ENCODE data around the gene CETN1.
A peak's percentile ranks its signal among the peaks of the same experiment; 100 is the strongest.

Gene CETN1

DNA sequence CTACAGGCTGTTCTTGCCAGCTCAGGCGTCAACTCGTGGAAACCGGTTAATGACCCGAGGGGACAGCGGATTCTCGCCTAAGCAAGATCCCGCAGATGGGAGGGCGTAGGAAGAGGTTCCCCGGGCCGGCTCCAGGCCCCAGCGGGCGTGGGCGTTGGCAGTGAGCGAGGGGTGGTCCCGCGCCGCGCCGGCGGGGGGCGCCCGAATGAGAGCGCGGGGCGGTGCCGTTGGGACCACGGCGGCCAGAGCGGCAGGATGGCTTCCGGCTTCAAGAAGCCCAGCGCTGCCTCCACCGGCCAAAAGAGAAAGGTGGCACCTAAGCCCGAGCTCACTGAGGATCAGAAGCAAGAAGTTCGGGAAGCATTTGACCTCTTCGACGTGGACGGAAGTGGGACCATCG, at the start of gene CETN1:
Gene CETN1, plus strand, starts transcription at position 227 of the 400 bp plus-strand sequence. Its CDS starts 29 bp downstream, at position 256.
- H3K36me3 ChIP-seq (ENCODE audit: insufficient read depth, low read length) = no peaks in the 10 kb centered on the region
- DNase-seq (ENCODE audit: low read depth, low spot score) = no peak
- H3K27ac ChIP-seq = no peak within 1 kb of the TSS
- no peaks in the 10 kb centered on the region for H3K9me3 ChIP-seq (ENCODE audit: low read depth, low read length)
- H3K4me3 ChIP-seq = no peak within 1 kb of the TSS
- TF ChIP-seq FOXP2 (optimal IDR thresholded peaks at IDR 0.05; ENCODE audit: control extremely low read depth, extremely low read length, insufficient read depth) (no peak), POLR2AphosphoS5 (IDR thresholded peaks at IDR 0.05; ENCODE audit: borderline replicate concordance, low read depth, low read length) (no peak), EZH2 (IDR thresholded peaks at IDR 0.05) (no peak)
- no peak within 1 kb of the TSS for H3K9ac ChIP-seq (ENCODE audit: insufficient read length)

DNA sequence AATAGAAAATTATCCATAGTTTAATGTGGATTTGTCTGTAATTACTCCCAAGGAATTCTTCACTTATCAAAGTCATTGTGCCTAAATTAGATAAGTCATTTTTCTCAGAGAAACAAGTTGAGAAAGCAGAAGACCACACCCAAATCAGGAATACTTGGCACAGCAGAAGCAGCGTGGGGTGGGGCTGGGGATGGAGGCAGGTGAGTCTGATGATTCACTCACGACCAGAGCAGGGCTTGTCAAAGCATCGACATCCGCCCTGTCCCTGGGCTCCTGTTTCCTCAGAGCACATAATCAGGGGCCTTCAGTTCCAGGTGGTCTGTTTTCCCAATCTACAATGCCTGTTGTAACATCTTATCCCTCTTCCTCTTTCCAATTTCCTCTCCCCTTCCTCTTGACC, 48.2 kb upstream of the CETN1 start:
- Histone ChIP-seq H3K27ac (no peak overlapping the region), H3K9me3 (ENCODE audit: low read depth, low read length) (no peaks in the 10 kb centered on the region), H3K4me3 (no peak overlapping the region), H3K36me3 (ENCODE audit: insufficient read depth, low read length) (no peaks in the 10 kb centered on the region), H3K9ac (ENCODE audit: insufficient read length) (no peak overlapping the region)
- DNase-seq (ENCODE audit: low read depth, low spot score) = no peak
- TF ChIP-seq EZH2 (IDR thresholded peaks at IDR 0.05) (no peak), FOXP2 (optimal IDR thresholded peaks at IDR 0.05; ENCODE audit: control extremely low read depth, extremely low read length, insufficient read depth) (no peak), POLR2AphosphoS5 (IDR thresholded peaks at IDR 0.05; ENCODE audit: borderline replicate concordance, low read depth, low read length) (no peak)

DNA sequence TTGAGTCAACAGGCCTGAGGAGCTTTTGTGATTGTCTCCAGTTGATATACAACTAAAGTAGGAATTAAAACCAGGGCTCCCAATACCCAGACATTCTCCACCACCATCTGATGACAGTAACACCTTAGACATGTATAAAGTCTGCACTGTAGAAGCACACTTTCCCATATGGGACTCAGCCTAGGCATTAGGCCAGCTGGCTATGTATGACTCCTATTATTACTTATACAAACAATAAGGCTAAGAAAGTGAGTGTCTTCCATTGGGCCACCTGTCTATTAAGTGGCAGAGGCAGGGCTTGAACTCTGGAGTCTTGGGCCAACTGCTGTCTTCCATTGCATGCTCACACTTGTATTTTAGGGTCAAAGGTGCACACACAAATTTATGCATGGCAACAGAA, 47.5 kb upstream of the CETN1 start:
- no peak overlapping the region for H3K9ac ChIP-seq (ENCODE audit: insufficient read length)

DNA sequence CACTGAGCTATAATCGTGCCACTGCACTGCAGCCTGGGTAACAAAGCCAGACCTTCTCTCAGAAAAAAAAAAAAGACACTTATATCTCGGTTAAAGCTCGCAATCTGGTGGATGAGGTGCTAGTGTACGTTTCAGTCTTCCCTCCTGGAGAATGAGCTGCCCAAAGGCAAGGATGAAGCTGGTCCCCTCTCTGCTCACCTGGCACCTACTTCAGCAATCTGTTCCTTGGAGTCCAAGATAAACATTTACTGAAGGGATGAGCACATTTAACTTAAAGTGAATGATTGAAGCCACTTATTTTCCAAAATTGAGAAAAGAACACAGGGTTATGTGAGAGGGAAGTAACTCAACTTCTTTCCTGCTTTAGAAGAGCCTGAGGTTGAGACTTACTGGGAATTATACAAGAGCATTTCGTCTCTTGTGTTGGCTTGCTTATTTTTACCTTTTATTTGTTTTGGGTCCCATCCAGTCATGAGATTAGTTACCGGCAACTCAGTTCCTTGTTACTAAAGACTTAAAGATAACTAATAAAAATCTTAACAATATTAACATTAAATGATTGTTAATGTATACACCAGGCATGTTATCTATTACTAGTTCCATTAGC, 46.1 kb upstream of the CETN1 start:
- DNase-seq (ENCODE audit: low read depth, low spot score) = no peak
- H3K27ac ChIP-seq = no peak overlapping the region

More for the DNA sequence above, 47.5 kb upstream of the CETN1 start:
- Histone ChIP-seq H3K9me3 (ENCODE audit: low read depth, low read length) (no peaks in the 10 kb centered on the region), H3K36me3 (ENCODE audit: insufficient read depth, low read length) (no peaks in the 10 kb centered on the region), H3K4me3 (no peak overlapping the region), H3K27ac (no peak overlapping the region)
- TF ChIP-seq EZH2 (IDR thresholded peaks at IDR 0.05) (no peak), FOXP2 (optimal IDR thresholded peaks at IDR 0.05; ENCODE audit: control extremely low read depth, extremely low read length, insufficient read depth) (no peak), POLR2AphosphoS5 (IDR thresholded peaks at IDR 0.05; ENCODE audit: borderline replicate concordance, low read depth, low read length) (no peak)
- DNase-seq (ENCODE audit: low read depth, low spot score) = no peak

DNA sequence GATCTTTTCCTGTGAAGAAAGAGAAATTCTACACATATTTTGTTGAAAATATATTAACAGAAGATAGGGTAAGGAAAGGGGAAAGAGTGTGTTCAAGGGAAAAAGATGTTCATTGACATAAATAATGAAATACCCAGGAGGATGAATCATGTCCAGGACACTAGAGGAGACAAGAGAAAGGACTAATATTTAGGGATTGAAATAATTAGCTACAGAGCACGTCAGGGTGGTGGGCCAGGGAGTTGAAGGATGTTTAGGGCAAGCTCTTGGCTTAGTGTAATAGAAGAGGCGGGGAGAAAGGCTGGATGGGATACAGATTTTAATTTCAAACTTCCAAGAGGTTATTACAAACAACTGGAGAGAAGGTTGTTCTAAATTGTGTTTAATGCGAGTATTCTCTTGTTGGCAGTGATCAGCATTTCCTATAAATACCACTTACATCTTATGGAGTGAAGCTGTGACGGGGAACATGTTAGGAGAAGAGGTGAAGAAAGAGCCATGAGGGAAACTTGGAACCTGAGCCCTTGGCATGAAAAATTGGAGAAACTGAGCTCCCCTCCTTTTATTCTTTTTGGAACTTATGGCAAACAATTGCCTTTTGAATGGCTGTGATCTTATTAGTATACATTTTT, 36.6 kb upstream of the CETN1 start:
- H3K9me3 ChIP-seq (ENCODE audit: low read depth, low read length) = no peaks in the 10 kb centered on the region
- peak overlapping the region; percentile 46; the same call in 1 of the 2 replicates for H3K27ac ChIP-seq
- no peaks in the 10 kb centered on the region for H3K36me3 ChIP-seq (ENCODE audit: insufficient read depth, low read length)
- no peak overlapping the region for H3K4me3 ChIP-seq
- no peak overlapping the region for H3K9ac ChIP-seq (ENCODE audit: insufficient read length)
- TF ChIP-seq POLR2AphosphoS5 (IDR thresholded peaks at IDR 0.05; ENCODE audit: borderline replicate concordance, low read depth, low read length) (no peak), EZH2 (IDR thresholded peaks at IDR 0.05) (no peak), FOXP2 (optimal IDR thresholded peaks at IDR 0.05; ENCODE audit: control extremely low read depth, extremely low read length, insufficient read depth) (no peak)
- no peak for DNase-seq (ENCODE audit: low read depth, low spot score)

More for the DNA sequence above, 46.1 kb upstream of the CETN1 start:
- TF ChIP-seq FOXP2 (optimal IDR thresholded peaks at IDR 0.05; ENCODE audit: control extremely low read depth, extremely low read length, insufficient read depth) (no peak), POLR2AphosphoS5 (IDR thresholded peaks at IDR 0.05; ENCODE audit: borderline replicate concordance, low read depth, low read length) (no peak), EZH2 (IDR thresholded peaks at IDR 0.05) (no peak)
- Histone ChIP-seq H3K9me3 (ENCODE audit: low read depth, low read length) (no peaks in the 10 kb centered on the region), H3K4me3 (no peak overlapping the region), H3K9ac (ENCODE audit: insufficient read length) (no peak overlapping the region), H3K36me3 (ENCODE audit: insufficient read depth, low read length) (no peaks in the 10 kb centered on the region)

DNA sequence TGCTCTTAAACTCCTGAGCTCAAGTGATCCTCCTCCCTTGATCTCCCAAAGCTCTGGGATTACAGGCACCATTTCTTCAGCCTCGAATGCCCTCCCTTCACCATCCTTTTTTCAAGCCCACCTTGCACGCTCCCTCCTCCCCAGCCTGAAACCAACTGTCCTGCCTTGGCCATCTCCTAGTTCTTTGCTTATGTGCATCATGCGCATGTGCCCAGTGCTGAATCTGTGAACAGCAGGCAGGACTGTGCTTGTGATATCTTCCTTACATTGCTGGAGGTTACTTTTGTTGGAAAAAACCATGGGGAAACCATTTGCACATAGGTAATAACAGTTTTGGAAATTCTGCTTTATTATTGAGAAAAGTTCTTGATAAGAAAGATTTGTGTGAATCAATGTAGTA, 30.2 kb upstream of the CETN1 start:
- DNase-seq (ENCODE audit: low read depth, low spot score) = no peak
- no peak overlapping the region for H3K27ac ChIP-seq
- no peak overlapping the region for H3K4me3 ChIP-seq
- no peak overlapping the region for H3K9ac ChIP-seq (ENCODE audit: insufficient read length)
- H3K36me3 ChIP-seq (ENCODE audit: insufficient read depth, low read length) = no peaks in the 10 kb centered on the region
- no peak for TF ChIP-seq FOXP2 (optimal IDR thresholded peaks at IDR 0.05; ENCODE audit: control extremely low read depth, extremely low read length, insufficient read depth)
- TF ChIP-seq POLR2AphosphoS5 (IDR thresholded peaks at IDR 0.05; ENCODE audit: borderline replicate concordance, low read depth, low read length) = no peak
- no peak for TF ChIP-seq EZH2 (IDR thresholded peaks at IDR 0.05)
- no peaks in the 10 kb centered on the region for H3K9me3 ChIP-seq (ENCODE audit: low read depth, low read length)

DNA sequence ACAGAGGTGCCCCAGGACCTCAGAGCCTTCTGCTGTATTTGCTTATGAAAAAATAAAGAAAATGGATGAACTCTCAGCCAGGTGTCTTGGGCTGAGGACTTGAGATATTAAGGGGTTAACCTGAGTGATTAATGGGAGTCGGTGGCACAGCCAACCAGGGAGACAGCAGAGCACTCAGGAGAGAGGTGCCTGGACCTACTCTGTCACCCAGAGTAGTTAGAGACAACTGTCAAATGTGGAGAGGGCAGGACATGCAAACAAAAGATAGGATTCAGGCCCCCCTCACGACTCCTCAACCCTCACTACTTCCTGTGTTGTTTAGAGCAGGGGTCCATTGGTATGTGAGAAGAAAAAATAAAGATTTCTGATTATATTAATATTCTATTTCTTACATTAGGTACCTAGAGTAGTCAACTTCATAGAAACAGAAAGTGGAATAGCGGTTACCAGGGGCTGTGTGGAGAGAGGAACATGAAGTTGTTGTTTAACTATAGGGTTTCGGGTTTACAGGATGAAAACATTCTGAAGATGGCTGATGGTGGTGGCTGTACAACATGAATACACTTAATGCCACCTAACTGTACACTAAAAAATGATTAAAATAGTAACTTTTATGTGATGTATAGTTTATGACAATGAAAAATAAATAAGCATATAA, 28.6 kb upstream of the CETN1 start:
- Histone ChIP-seq H3K9me3 (ENCODE audit: low read depth, low read length) (no peaks in the 10 kb centered on the region), H3K27ac (no peak overlapping the region), H3K36me3 (ENCODE audit: insufficient read depth, low read length) (no peaks in the 10 kb centered on the region), H3K4me3 (no peak overlapping the region), H3K9ac (ENCODE audit: insufficient read length) (no peak overlapping the region)
- no peak for DNase-seq (ENCODE audit: low read depth, low spot score)
- TF ChIP-seq FOXP2 (optimal IDR thresholded peaks at IDR 0.05; ENCODE audit: control extremely low read depth, extremely low read length, insufficient read depth) (no peak), POLR2AphosphoS5 (IDR thresholded peaks at IDR 0.05; ENCODE audit: borderline replicate concordance, low read depth, low read length) (no peak), EZH2 (IDR thresholded peaks at IDR 0.05) (no peak)

DNA sequence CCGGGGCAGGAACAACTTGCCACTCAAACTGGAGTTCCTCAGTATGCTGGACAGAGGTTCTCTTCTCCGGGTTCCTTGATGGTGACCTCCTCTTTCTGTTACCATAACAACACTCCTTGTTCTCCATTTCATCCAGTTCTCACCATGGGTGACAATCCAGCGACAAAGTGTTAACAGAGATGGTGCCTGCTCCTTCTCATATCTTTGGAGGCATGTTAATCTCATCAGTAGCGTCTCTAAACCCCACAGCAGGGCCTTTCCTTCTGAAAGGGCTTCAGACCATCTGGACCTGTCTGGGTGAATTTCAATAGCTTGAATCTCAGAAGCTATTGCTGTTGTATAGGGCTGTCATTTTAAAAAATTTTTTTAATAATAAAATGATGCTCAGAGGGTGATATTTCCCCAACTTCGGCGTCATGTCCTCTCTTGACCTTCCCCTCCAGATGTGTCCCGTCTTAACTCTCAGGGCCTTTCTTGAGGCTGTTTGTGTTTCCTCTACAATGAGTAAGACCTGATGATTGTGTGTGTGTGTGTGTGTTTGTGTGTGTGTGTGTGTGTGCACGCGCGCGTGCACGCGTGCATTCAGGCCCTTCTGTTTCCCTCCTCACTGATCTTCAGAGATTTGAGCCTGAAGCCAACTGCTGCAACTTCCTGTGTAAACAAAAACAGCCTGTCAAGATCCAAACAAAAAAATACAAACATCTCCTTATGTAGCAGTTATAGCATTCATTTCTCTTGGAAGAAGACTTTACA, 24.3 kb upstream of the CETN1 start:
- no peak for TF ChIP-seq EZH2 (IDR thresholded peaks at IDR 0.05)
- no peak for TF ChIP-seq POLR2AphosphoS5 (IDR thresholded peaks at IDR 0.05; ENCODE audit: borderline replicate concordance, low read depth, low read length)
- no peak for TF ChIP-seq FOXP2 (optimal IDR thresholded peaks at IDR 0.05; ENCODE audit: control extremely low read depth, extremely low read length, insufficient read depth)
- Histone ChIP-seq H3K9me3 (ENCODE audit: low read depth, low read length) (no peaks in the 10 kb centered on the region), H3K9ac (ENCODE audit: insufficient read length) (no peak overlapping the region), H3K36me3 (ENCODE audit: insufficient read depth, low read length) (no peaks in the 10 kb centered on the region), H3K27ac (no peak overlapping the region), H3K4me3 (no peak overlapping the region)
- DNase-seq (ENCODE audit: low read depth, low spot score) = no peak
